Activated T-cell treated with anti-CD3 and anti-CD28 coated beads for 1 hour (primary cell): ENCODE data around the gene KIF6.

Experiments
- DNase-seq: peaks from one replicate; pipeline ENCODE4 v3.0.0-alpha.2; 2020; ENCODE audit warnings: low read depth

The KIF6 gene

DNA sequence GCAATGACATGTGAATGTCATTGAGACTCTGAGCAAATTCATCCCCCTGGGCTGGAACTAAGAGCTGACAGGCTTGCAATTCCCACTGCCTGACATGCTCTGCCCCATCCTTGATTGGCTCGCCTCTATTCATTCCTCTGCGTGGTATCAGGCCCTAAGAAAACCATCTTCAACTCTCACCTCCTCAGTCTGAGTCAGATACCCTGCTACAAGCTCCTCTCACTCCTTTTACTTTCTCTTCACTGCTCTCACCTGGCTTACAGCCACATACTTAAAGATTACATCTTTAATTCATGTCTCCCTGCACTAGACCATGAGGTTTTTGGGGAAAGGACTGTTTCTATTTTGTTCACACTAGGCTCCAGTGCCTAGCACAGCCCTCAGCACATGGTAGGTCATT lies 131.6 kb downstream of the KIF6 start:
- DNase-seq: no peak

DNA sequence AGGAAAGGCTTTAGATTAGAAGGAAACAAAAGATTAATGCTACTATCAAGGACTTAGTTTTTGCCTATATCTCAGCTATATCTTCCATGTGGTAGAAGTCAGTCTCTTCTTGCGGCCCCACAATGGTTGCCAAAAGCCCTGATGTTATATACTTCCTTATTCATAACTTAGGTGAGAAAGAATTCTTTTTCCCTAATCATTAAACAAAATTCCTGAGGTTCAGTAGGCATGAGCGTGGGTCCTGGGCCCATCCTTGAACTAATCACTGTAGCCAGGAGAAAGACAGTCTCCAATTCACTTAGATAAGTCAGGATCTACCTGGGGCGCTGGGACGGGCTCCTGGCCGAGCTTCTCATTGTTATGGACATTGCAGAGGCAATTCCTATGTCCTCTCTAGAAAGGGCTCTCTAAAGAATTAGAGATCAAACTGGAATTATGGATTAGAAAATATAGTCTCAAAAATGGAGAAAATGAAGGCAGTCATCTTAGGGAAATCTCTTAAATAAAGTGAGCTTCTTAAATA lies 134.3 kb downstream of the KIF6 start:
- no peak for DNase-seq

DNA sequence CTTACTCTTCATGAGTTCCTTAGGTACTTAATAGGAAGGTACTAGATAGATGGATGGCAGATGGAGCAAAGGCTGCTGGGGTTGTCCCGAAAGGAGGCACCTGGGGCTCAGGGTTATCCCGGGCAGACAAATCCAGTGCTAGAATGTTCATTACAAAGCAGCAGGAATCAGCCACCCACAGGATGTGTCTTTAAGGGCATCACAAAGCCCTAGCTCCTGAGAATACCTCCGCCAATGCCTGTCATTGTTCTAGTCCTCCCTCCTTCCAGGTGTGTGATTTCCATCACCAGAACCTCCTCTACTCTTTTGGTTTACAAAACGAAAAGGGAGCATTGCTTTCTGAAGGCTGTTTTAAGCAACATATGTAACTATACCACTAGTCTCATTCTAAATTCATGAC lies 138.1 kb downstream of the KIF6 start:
- no peak for DNase-seq

DNA sequence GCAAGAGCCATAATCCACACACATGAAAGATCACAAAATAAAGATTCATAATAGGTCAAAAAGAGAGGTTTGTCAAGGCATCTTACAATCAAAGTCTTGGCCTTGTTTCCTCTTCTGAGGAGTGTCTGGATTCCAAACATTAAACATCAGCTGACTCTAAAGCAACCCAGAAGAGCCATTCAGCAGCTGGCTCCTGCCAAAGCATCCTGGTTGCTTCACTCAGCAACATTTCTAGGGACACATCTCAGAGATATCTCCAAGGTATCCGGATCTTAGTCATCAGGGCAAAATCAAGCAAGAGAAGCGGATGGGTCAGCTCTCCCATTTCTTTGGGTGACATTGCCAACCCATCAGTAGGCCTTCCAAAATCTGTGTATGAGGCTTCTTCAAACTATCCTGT lies 139.6 kb downstream of the KIF6 start:
- no peak for DNase-seq

DNA sequence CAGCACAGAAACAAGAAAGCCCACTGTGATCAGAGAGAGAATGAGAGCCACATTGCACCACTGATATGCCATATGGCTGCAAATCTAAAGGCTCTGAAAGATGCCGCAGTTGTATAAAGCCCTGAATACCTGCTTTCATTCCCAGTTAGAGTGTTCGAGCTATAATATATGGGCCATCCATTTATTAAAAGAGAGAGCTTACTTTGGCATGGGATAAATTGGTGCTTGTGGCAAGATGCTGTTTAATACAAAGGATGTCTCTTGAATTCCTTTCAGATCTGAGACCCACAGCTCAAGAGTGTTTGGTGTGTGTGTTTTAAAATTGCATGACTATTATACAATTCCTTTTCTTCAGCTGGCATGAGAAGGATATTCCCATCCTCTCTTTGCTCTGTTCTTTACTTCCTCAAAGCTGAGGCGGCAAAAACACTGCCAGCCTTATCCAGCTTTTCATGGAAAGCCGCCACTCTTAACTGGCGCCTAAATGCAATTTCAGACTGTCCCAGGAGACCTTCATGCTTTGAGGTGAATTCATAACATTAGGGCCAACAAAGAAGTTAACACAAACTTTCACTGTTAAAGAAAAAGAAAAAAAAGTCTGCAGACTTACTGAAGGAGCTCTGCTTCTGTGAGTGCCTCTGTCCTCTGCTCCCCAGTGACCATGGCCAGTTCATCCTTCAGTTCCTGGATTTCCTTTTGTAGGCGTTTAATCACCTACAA lies 147.6 kb downstream of the KIF6 start:
- DNase-seq: no peak

DNA sequence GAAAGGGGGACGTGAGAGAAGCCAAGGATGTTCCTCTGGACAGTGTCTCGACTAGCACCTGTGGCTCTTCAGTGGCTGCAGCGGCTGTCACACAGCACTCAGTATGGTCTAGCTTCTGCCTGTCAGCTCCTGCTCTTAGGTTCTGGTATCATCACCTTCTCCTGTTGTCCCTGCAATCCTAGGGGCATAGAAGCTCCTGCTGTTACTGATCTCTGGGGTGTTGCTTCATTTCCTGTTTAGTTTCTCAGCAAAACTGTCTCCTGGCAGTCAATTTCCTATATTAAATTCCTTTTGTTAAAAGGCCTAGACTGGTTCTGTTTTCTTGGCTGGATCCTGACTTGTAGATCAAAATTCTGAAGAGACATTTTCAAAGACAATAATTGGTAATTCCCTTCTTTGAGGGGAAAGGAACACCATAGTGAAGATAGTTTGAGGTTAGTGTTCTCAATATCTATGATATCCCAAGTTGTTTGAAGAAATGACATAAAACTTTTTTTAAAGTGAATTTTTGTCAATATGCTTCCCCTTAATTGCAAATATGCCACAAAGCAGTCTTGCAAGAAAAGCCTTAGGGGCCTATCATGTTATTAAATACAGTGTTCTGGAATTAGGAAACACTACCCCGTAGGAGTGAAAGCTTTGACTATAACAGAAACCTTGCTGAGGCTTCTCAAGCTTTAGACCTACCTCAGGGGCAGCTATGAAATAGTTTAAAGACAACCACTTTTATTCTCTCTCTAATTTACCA lies 148.5 kb downstream of the KIF6 start:
- no peak for DNase-seq

DNA sequence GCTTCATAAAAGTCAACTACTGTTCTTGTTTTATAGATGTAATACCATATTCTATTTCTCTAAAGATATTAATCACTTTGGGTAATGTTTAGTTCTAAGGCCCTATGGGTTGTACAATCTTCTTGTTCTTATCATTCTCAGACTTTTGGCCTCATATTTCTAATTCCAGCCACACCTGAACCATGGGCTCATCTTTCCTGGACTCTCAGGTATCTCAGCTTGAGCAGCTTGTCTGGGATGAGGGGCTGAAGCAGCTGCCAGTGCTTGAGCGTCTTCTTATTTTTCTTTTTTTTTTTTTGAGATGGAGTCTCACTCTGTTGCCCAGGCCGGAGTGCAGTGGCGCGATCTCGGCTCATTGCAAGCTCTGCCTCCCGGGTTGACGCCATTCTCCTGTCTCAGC lies 150.2 kb downstream of the KIF6 start:
- no peak for DNase-seq

DNA sequence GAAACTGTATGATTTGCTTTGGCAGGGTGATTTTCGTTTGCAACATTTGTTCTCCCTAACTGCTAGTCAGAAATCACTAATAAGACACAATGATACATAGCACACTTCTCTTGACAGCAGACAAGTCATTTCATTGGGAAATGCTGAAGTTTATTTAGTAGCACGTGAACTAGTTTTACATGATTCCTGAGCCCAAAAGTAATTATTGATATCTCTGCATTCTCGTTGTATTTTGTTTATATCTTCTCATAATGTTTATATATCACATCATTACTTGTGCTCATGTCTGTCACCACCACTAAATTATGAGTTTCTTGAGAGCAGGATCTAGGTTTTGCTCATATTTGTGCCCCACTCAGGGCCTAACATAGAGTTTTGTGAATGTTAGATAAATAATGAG lies 151.7 kb downstream of the KIF6 start:
- no peak for DNase-seq

DNA sequence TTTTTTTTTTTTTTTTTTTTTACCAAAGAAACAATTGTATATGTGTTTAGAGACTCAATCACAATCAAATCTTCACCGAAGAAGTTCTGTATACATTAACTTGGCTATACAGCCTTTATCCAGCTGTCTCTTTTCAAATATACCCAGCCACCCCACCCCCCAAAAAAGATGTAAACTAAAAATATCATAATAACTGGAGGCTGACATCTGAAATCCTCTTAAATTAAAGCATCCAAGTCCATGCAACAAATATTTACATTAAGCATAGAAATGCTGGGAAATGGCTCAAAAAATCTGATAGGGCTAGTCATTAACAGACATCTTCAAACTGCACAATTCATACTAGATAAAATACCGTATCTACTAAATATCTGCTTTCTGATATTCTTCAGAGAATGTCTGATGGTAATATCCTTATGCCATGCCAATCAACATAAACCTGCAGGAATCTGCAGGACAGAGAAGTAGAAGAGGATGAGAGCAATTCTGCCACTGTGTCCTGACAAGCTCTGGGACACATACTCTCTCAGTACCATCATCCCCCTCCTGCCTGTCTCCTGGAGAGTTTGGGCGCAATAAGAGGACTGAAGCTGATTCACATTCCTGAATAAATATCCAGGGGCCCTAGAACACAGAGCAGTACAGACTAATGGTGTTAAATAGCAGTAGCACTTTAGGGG lies 152.4 kb downstream of the KIF6 start:
- no peak for DNase-seq

DNA sequence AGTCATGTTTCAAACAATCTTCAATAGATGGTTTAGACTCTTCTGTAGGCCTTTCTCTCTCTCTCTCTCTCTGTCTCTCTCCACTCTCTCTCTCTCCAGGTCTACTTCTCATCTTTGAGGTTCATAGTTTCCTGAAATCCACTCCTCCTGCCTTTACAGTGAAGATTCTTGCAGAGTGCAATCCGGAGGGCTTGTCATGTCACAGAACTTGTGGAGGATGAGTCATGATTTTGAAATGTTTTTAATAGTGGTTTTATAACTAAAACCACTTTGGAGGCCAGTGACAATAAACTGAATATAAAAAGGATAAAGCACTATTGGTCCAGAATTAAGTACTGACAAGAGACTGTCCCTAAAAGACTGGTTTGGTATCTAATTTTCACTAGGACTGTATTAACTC lies 156.3 kb downstream of the KIF6 start:
- DNase-seq: no peak

DNA sequence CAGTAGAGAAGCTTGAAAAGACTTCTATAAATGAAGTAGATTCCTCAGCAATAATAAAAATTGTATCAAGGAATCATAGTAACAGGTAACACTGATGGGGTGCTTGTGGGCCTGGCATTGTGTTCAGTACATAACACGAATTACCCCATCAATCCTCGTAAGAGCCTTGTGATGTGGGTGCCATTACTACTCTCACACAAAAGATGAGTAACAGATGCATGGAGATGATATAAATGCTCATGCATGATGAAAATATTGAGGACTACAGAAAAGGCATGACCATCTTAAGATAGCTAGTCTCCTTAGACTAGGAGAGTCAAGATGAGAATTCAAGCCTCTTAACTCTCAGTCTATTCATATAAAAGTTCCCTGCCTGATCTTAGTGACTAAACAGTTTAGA lies 158.1 kb downstream of the KIF6 start:
- DNase-seq: no peak

DNA sequence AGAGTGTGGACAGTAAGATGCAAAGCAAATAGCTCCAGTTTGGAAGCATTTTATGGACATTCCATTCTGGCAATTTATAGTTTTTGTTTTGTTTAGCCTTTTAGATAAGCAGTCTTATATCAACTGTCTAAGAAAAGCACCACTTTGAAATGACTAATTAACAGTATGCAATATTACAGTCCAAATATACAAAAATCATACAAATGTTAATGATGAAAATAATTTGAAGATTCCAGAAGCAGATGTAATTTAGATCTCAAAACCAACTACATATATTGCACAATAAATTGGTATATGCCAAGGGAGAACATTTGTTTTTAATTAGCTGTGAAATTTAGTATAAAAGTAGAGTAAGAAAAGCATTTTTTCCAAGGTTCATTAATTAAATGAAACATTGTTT lies 158.8 kb downstream of the KIF6 start:
- DNase-seq: no peak

DNA sequence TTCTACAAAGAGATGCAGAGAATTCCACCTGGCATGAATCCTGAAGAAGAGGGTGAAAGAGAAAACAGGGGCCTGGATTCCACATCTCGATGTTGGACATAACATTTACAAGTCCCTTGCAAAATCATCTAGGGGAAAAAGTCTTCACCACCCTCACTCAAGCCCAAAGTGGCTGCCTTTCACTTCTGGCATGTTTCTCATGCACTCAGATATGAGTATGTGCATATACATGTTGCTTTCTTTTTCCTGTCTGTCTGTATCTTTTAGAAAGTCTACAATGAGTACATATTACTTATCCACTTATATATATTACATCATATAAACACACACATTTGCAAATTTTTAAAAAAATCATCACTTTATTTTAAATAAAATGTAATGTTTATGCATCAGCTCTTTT lies 159.3 kb downstream of the KIF6 start:
- no peak for DNase-seq

DNA sequence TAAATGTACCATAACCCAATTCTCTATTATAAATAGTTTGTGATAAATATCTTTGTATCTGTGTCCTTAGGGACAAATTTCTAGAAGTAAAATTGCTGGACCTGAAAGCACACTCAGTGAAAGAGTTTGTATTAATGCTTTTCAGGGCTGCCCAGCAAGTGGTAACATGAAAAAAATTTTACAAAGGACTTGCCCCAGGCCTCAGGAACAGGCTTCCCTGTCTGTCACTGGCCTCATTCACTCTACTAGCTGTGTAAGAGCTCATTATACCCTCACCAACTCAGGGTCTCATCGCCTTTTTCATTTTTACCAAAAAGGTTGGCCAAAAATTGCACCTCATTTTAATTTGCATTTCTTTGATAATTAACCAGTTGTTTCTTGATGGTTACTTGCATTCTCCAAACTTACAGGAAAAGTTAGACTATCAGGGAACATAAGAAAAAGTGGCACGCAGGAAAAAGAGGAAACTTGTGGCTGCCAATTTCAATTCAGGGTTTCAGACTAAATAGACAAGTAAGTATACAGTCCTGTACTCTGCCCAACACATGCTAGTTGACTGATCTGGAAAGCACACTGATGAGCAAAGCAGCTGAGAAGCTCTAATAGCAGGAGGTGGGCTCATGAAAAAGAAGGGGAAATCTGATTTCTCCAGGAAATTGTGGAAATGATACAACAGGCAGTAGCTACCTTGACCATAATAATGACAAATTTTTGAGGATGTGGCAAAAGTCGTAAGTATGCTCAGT lies 161.5 kb downstream of the KIF6 start:
- no peak for DNase-seq

DNA sequence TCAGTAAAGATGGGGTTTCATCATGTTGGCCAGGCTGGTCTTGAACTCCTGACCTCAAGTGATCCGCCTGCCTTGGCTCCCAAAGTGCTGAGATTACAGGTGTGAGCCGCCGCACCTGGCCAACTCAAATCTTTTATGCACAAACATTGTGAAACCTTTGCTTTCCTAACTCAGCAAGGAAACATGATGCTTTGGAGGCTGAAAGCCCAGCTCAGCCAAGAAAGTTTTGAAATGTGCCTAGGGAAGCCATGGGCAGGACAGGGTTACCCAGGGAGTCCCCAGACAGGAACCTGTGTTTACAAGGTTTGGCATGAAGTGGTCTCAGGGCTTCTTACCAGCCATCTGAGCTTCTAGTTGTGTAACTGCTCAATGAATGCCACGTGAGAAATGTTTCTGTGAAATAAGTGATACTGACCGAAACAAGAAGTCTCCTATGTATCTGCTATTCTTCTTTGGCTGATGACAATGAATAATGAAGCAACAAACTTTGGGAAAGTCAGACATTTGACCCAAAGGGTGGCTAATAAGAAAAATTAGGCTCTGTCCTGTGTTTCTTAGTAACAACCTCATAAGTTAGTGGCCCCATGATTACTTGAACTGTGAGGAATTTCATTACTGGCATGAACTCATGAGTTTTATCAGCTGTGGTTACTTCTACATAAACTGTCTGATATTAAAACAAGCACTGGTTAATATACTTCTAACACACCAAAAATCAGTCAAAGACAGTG lies 163.5 kb downstream of the KIF6 start:
- no peak for DNase-seq

DNA sequence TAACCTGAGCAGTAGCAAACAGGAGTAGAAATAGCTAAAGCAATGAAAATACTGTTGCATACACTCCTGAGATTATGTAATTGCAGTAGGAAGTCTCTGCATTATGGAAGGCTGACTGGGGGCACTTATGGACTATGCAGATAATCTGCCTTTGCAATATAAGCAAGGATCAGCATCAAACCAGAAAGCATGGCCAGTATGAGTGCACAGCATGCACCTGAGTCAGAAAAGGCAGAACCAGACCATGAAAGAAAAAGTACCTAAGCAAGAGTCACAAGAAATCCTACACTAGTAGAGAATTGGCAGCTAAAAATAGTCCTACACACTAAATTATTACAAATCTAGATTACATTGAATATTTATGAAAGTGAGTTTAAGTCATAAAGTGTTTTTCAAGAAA lies 164.3 kb downstream of the KIF6 start:
- no peak for DNase-seq

DNA sequence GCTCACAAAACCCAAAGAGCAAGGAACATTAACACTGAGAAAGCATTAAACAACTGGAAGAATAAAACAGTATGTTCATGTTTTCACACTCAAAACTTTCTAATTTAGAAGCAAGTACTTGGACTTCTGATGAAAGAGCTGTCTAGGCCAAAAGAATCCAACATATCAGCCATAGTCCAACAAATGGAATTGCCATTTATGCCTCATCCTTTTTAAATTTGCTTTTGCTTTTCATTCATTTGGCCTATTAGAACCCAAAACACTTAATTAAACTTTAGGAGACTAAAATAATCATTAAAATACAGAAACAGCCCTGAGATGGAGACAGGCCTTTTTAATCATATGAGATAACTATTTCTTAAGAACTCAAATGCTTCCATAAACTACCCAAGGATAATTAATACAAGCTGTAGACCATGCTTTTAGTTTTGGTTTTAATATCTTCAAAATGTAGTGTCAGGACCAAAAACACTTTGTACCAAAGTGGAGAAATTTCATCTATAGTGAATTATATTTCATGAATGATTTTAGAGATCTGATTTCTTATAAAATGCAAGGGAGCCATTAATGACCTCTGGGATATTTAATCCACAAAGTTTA lies 166.5 kb downstream of the KIF6 start:
- DNase-seq: no peak

DNA sequence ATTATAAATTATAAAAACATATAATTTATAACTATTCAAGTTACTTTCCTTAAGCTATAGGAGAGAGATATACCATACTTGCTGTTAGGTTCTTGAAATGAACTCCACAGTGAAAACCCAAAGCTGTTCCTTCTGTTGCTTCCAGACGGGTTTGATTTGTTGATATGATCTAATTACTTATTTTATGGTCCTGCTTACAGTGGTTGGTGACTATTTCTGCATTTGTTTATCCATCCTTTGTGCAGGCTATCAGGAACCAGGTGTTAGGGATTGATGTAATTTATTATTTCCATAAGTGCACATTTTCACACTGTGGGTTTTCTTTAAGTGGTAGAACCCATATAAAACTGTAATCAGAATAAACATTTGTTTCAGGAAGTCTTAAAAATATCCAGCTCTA lies 167.1 kb downstream of the KIF6 start:
- no peak for DNase-seq

DNA sequence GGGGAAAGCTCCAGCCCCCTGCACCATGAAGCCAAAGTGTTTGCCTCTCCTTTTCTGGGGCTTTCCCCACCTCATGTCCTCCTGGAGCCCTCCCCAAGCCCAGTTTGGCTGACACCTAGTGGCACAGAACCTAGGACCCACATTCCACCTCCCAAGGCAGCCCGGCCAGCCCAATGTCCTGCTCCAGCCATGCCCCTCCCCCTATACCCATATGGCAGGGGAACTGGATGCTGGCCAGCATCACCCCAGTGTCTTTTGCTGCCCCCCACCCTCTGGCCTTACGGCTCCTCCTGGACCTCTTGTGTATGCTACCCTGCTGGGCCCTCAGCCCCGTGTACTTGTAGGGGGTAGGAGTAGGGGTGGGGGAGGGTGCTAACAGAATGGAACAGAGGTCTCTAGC lies 170.1 kb downstream of the KIF6 start:
- no peak for DNase-seq

DNA sequence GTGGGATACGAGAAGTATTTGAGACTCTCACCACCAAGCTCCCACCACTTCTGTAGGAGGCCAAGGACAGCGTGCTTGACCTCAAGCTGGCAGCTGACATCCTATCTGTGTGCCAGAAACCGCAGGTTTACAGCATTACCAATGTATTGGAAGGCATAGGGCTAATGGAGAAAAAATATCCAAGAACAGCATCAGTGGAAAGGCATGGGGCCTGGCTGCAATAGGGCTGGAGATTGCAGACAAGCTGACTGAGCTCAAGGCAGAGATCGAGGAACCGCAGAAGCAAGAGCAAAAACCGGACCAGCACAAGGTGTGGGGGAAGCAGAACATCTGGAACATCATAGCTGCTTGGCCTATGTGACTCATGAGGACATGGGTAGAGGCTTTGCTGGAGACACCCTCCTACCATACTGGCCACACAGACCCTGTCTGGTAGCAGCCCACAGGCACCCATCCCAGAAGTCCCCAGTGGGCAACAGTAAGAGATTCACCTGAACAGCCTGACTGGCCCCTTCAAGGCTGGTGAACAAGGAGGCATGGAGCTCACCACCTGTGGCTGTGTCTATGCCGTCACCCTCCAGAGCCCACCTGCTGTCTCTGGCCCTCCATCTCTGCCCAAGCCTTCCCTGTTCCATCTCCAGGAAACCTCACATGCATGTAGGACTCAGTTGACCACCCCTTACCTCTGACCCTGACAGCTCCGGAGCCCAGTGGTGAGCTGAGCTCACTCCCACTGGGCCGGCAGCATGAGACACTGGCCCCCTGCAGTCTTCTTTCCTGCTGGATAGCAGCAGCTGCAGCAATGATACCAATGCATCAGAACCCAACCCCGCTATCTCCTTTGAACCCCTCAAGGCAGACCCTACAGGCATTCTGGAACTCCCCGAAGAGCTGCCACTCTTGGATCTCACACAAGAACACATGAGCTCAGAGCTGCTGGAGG lies 171.1 kb downstream of the KIF6 start:
- no peak for DNase-seq
